H1 (cell line): ENCODE data around the gene NPTN.

Experiments
- BRCA1 ChIP-seq: IDR thresholded peaks from 2 replicates; pipeline ENCODE4 v1.6.1; 2012; ENCODE audit warnings: low read depth, low read length, improper control_type of control experiment
- EGR1 ChIP-seq: IDR thresholded peaks from 2 replicates; pipeline ENCODE4 v1.6.1; 2011; ENCODE audit warnings: low read depth, low read length, borderline replicate concordance
- HDAC2 ChIP-seq, 2 experiments: fragments of 300-600 bp in 1 of 2; sonication (generic) in 1 of 2; IDR thresholded peaks; 2 replicates each; pipeline ENCODE4 v1.6.1; 2011 to 2012; ENCODE audit warnings: low read depth in 2 of 2, low read length in 2 of 2, mild to moderate bottlenecking in 2 of 2, moderate library complexity in 2 of 2, borderline replicate concordance in 1 of 2, inconsistent platforms in 1 of 2
- POLR2A ChIP-seq, 2 experiments: IDR thresholded peaks; 1 replicate in 1 of 2; 2 replicates in 1 of 2; pipeline ENCODE4 v1.6.1; 2011; ENCODE audit warnings: low read depth in 2 of 2, low read length in 2 of 2, mild to moderate bottlenecking in 2 of 2; ENCODE audit errors: control extremely low read depth in 1 of 2
- RFX5 ChIP-seq: IDR thresholded peaks from 2 replicates; pipeline ENCODE4 v1.6.1; 2011; ENCODE audit warnings: low read depth, low read length, improper control_type of control experiment, borderline replicate concordance
- RNF2 ChIP-seq: fragments of 200-900, 300-1000 bp; sonication (generic); IDR thresholded peaks from 2 replicates; pipeline ENCODE4 v1.7.1; 2016; ENCODE audit warnings: borderline replicate concordance, low read depth, mild to moderate bottlenecking, antibody characterized with exemption, low read length; ENCODE audit not compliant: poor library complexity, severe bottlenecking; ENCODE audit errors: missing control alignments
- SIN3A ChIP-seq, 2 experiments: IDR thresholded peaks in 1 of 2; conservative IDR thresholded peaks in 1 of 2; 2 replicates each; pipeline ENCODE4 v1.6.1; 2011 to 2012; ENCODE audit warnings: low read length in 2 of 2, improper control_type of control experiment in 1 of 2, low read depth in 1 of 2, mild to moderate bottlenecking in 1 of 2
- SUZ12 ChIP-seq: fragments of 200-600 bp; sonication (generic); IDR thresholded peaks from 2 replicates; pipeline ENCODE4 v1.6.1; 2012; ENCODE audit warnings: mild to moderate bottlenecking, inconsistent platforms, low read length, moderate library complexity, mixed read lengths
- TF ChIP-seq, protein P1 (sequence below): IDR thresholded peaks from 2 replicates; pipeline ENCODE4 v1.6.1; 2011; ENCODE audit warnings: low read depth, mild to moderate bottlenecking, low read length; ENCODE audit not compliant: insufficient read depth
- TF ChIP-seq, protein P2 (sequence below), 3 experiments: IDR thresholded peaks; 1 replicate in 2 of 3; 2 replicates in 1 of 3; pipeline versions ENCODE4 v1.5.1 to v1.6.1; 2011; ENCODE audit warnings: low read length in 3 of 3, mild to moderate bottlenecking in 3 of 3, inconsistent platforms in 2 of 3, low read depth in 1 of 3, moderate library complexity in 1 of 3; ENCODE audit not compliant: insufficient read depth in 1 of 3; ENCODE audit errors: control extremely low read depth in 1 of 3

GRCh38 chr15:73629798-73630429, 3.3 kb downstream of the NPTN start:
- TF ChIP-seq POLR2A (IDR thresholded peaks at IDR 0.05; ENCODE audit: control extremely low read depth in 1 of 2, low read depth in 2 of 2, low read length in 2 of 2) (no peak), RNF2 (no peak), EGR1 (no peak), HDAC2 (IDR thresholded peaks at IDR 0.05; ENCODE audit: borderline replicate concordance in 1 of 2, low read depth in 2 of 2, low read length in 2 of 2) (no peak), BRCA1 (no peak), RFX5 (no peak), SUZ12 (no peak), SIN3A (conservative IDR thresholded peaks at IDR 0.05 in 1 of 2, IDR thresholded peaks at IDR 0.05 in 1 of 2; ENCODE audit: low read depth in 1 of 2, low read length in 2 of 2) (no peak)
- TF ChIP-seq, protein P1, sequence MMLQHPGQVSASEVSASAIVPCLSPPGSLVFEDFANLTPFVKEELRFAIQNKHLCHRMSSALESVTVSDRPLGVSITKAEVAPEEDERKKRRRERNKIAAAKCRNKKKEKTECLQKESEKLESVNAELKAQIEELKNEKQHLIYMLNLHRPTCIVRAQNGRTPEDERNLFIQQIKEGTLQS, result no peak
- TF ChIP-seq, protein P2, sequence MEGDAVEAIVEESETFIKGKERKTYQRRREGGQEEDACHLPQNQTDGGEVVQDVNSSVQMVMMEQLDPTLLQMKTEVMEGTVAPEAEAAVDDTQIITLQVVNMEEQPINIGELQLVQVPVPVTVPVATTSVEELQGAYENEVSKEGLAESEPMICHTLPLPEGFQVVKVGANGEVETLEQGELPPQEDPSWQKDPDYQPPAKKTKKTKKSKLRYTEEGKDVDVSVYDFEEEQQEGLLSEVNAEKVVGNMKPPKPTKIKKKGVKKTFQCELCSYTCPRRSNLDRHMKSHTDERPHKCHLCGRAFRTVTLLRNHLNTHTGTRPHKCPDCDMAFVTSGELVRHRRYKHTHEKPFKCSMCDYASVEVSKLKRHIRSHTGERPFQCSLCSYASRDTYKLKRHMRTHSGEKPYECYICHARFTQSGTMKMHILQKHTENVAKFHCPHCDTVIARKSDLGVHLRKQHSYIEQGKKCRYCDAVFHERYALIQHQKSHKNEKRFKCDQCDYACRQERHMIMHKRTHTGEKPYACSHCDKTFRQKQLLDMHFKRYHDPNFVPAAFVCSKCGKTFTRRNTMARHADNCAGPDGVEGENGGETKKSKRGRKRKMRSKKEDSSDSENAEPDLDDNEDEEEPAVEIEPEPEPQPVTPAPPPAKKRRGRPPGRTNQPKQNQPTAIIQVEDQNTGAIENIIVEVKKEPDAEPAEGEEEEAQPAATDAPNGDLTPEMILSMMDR (IDR thresholded peaks at IDR 0.05; ENCODE audit: control extremely low read depth in 1 of 3, insufficient read depth in 1 of 3, low read depth in 1 of 3, low read length in 3 of 3), result no peak
